Daoy (cell line): ENCODE data around the gene L1TD1. TPM values are rescaled to one million over a fixed set of nuclear protein-coding genes. Genes with fewer than 3 reads are reported as not detected.
A peak's percentile ranks its signal among the peaks of the same experiment; 100 is the strongest.
"Not testable (repeated sequence)": the region's sequence is repeated elsewhere in the genome, so short reads cannot be mapped to it uniquely, and the experiment has no call there.

Experiments used
- DNase-seq: peaks from one replicate; pipeline ENCODE4 v3.0.0-alpha.2; 2015; ENCODE audit warnings: low read depth
- total RNA-seq: library from RNA; depleted of rRNA; stranded (reverse); fragments of >200 nt; shearing (Covaris generic); gene quantifications from 2 replicates; pipeline ENCODE4 v1.2.3, GENCODE V29; 2014; rRNA removed

Gene L1TD1, protein sequence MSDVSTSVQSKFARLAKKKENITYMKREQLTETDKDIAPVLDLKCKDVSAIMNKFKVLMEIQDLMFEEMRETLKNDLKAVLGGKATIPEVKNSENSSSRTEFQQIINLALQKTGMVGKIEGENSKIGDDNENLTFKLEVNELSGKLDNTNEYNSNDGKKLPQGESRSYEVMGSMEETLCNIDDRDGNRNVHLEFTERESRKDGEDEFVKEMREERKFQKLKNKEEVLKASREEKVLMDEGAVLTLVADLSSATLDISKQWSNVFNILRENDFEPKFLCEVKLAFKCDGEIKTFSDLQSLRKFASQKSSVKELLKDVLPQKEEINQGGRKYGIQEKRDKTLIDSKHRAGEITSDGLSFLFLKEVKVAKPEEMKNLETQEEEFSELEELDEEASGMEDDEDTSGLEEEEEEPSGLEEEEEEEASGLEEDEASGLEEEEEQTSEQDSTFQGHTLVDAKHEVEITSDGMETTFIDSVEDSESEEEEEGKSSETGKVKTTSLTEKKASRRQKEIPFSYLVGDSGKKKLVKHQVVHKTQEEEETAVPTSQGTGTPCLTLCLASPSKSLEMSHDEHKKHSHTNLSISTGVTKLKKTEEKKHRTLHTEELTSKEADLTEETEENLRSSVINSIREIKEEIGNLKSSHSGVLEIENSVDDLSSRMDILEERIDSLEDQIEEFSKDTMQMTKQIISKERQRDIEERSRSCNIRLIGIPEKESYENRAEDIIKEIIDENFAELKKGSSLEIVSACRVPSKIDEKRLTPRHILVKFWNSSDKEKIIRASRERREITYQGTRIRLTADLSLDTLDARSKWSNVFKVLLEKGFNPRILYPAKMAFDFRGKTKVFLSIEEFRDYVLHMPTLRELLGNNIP
- total RNA-seq: not detected in 2 replicates

DNA sequence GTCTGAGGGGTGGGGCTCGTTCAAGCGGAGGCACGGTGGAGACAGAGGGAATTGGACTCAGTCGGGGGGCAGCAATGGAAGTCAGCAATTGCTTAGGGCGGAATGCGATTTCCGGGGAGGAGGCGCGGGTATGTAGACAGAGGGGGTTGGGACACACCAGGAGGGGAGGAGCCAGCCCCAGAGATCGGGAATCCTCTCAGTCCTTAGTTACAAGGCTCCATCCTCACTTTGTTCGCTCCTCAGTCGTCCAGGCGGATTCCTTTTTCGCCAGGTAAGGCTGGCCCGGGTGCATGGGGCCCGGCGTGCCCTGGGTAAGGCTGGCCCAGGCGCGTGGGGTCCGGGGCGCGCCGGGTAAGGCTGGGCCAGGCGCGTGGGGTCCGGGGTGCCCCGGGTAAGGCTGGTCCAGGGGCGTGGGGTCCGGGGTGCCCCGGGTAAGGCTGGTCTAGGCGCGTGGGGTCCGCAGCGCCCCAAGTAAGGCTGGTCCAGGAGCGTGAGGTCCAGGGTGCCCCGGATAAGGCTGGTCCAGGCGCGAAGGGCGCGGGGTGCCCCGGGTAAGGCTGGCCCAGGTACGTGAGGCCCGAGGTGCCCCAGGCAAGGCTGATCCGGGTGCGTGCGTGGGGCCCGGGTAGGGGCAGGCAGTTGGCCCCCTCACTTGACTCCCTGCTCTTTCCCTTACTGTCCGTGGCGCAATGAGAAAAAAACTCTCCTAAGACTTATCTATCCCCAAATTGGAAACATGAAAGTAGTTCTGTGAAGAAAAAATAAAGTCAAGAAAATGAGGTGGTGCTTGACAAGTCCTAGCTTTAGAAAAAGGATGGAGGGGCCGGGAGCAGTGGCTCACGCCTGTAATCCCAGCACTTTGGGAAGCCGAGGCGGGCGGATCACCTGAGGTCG, at the start of gene L1TD1:
Gene L1TD1, plus strand, starts transcription at position 199 of the 894 bp plus-strand sequence. CDS start 11,780 bp downstream, outside the sequence.
- DNase-seq: no peak

DNA sequence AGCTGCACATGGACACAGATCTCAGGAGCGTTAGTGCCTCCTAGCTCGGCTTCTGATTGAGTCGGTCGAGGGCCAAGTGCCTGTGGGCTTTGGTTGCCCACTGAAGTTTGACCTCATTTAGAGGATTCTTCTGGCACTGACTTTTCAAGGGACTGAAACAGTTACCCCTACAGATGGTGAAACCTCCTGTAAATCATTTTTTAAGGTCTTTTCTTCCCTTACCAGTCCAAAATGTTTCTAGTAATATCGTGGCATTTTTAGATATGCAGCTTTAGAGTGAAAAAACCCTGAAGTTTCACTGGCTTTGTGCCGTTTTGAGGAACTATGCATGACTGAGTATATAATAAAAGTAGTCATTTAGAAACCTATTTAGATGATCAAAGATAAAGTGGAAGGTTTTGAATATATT, 34.7 kb upstream of the L1TD1 start:
- DNase-seq: no peak

DNA sequence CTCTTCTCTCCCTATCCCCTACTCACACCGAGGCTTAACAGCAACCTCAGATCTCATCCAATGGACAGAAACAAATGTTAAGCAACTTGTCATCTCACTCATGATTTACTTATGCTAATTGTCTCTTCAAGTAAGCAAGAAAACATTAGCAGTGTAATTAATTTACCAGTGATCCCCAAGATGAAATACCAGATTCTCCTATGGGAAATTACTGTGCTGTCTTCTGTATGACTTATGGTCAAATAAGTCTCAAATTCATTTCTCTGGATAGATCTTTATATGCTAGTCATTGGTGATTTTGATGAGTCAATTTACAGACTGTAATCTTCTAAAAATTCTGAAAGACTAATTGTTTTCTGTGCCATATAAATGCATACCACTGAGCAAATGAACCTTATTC, 32.9 kb upstream of the L1TD1 start:
- DNase-seq: no peak

DNA sequence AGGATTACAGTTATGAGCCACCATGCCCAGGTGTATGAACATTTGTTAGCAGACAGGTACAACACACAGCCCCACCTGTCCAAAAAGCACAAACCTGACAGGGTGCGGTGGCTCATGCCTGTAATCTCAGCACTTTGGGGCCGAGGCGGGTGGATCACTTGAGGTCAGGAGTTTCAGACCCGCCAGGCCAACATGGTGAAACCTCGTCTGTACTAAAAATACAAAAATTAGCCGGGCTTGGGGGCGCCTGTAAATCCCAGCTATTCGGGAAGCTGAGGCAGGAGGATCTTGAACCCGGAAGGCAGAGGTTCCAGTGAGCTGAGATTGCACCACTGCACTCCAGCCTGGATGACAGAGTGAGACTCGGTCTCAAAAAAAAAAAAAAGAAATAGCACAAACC, 24.3 kb upstream of the L1TD1 start:
- not testable (repeated sequence) for DNase-seq

DNA sequence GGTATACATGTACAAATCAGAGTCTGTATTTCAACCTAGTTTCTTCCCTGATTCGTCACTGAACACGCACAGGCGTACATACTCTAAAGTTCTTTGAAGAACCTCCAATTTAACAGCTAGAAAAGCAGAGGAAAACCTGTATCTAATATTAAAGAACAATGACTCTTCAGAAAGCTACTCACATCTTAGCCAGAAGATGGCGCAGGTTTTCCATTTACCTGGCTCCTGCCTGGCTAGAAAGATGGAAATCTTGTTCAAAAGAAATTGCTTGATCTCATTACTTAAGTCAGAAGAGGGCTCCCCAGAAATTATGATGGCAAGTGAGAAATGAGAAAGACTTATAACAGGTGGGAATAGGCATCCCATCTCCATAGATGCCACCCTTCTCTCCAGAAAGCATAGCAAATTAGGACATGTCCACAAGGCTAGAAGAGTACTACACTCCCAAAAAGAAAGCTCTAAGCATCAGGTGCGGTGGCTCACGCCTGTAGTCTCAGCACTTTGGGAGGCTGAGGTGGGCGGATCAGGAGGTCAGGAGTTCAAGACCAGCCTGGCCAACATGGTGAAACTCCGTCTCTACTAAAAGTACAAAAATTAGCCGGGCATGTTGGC, 19.0 kb upstream of the L1TD1 start:
- peak; percentile 52 for DNase-seq

DNA sequence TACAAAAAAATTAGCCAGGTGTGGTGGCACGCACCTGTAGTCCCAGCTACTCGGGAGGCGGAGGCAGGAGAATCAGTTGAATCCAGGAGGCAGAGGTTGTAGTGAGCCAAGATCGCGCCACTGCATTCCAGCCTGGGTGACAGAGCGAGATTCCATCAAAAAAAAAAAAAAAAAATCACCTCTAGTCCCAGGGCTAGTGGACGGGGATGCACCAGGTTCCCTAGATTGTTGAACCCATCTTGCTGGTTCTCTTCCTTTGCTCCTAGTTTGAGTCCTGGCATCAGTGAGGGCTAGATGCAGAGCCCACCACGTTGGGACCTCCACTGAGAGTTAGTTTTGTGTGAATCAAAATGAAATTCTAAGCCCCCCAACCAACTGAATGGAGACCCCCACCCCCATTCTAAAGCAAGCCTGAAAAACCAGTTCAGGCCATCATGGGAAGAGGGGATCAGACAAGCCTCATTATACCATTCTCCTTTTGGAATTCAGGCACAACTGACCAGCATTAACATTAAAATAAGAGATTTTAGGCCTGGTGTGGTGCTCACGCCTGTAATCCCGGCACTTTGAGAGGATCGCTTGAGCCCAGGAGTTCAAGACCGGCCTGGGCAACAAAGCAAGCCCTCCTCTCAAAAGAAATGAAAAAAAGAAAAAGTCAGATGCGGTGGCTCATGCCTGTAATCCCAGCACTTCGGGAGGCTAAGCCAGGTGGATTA, 17.9 kb upstream of the L1TD1 start:
- no peak for DNase-seq

DNA sequence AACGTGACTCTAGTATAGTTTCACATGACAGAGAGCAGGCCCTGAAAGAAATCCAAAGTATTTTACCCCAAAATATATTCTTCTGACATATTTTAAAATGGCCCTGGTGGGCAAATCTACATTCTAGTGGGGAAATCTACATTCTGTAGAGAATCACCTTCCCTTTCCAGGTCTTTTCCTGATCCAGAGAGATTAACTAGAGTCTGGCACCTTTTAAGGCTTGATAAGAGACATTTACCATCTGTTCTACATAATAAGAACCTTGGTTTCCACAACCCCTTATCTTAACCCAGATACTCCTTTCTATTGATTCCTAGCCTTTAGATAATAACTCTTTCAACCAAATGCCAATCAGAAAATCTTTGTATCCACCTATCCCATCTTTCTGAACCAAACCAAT, 17.0 kb upstream of the L1TD1 start:
- DNase-seq: no peak

DNA sequence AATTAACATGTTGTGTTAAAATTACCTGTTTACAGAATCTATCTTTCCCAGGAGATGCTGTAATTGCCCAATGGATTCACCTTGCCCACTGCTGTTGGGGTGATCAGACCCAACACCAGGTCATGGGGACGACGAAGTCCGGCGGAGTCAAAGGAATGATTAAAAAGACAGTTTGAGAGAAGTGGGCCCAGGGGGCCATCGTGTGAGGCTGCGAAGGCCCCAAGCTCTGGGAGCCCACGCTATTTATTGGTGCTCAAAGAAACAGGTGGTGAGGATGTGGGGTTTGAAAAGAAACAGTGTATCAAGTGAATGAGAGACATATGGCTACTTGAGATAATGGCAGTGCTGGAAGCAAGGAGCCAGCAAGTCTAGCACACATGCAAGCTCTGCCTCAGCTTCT, 16.3 kb upstream of the L1TD1 start:
- DNase-seq: no peak

DNA sequence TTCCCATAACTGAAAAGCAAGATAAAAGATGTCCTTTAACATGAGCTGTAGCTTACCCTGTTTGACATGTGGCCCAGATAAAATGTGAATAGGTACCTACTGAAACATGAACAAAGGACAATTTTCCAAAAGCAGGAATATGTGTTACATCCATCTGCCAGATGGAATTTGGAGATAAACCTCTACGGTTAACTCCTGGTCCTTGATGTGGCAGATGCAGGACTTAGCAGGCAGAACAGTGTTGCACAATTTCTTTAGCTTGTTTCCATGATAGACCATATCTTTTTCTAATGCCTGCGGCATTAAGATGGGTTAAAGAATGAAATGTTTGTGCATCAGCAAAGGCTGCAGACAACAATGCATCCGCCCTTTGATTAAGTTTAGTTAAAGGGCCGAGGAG, 14.6 kb upstream of the L1TD1 start:
- DNase-seq: not testable (repeated sequence)

DNA sequence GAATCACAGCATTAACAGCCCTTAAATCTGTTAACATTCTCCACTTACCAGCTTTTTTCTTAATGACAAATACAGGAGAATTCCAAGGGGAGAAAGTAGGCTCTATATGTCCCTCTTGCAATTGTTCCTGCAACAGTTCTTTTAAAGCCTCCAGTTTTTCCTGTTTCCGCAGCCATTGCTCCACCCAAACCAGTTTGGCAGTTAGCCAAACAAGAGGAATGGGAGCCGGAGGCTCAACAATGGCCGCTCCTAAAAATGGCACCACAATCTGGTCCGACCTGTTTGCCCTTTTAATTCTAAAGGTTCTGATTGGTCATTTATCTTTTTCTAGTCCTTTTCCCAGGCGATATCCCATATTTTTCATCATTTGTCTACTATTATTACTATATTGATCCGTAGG, 14.0 kb upstream of the L1TD1 start:
- no peak for DNase-seq

DNA sequence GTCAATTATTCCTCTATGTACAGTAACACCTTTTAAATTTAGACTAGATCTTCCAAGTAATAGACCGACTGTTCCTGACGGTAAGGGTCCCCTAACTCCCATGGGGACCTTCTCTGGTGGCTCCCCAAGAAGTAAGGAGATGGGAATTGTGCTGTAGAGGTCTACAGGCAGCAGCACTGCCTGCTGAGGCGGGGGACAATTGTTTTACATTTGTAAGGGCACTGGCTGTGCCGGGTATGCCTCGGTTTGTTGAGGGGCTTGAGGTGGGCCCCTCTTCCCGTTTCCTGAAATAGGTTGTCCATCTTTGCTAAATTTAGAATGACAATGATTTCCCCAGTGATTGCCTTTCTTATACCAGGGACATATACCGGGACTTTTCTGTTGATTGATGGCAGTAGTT, 13.1 kb upstream of the L1TD1 start:
- no peak for DNase-seq

DNA sequence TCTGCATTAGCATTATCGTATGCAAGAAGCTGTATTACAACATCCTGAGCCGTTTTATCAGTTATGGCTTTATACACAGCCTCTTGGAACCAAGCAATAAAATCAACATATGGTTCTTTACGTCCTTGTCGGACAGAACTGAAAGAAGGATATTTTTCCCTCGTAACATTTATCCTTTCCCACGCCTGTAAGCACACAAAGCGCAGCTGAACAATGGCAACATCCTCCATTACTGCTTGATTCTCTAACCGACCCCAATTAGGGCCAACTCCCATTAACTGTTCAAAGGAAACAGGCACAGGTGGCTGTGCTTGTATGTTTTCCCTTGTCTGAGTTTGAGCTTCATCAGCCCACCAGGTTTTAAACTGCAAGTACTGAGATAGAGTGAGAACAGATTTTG, 12.5 kb upstream of the L1TD1 start:
- not testable (repeated sequence) for DNase-seq

DNA sequence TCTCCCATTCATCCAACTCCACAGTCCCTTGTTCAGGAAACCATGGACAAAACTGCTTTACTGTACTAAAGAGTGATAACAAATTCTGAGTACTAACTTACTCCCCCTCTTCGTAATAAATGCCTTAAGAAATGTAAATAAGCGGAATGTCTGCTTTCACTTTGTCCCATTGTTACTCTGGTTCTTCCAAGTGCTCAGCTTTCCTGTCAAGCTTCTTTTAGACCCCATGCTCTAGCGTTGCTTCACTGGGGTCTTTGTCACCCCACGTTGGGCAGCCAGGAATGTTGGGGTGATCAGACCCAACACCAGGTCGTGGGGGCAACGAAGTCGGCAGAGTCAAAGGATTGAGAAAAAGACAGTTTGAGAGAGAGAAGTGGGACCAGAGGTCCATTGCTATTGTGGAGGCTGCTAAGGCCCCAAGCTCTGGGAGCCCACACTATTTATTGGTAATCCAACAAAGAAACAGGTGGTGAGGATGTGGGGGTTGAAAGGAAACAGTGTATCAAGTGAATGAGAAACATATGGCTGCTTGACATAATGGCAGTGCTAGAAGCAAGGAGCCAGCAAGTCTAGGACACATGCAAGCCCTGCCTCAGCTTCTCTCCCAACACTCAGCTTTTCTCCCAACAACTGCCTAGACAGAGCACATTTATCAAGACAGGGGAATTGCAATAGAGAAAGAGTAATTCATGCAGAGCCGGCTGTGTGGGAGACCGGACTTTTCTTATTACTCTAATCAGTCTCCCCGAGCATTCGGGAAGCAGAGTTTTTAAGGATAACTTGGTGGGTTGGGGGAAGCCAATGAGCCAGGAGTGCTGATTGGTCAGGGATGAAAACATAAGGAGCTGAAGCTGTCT, 11.3 kb upstream of the L1TD1 start:
- DNase-seq: not testable (repeated sequence)

DNA sequence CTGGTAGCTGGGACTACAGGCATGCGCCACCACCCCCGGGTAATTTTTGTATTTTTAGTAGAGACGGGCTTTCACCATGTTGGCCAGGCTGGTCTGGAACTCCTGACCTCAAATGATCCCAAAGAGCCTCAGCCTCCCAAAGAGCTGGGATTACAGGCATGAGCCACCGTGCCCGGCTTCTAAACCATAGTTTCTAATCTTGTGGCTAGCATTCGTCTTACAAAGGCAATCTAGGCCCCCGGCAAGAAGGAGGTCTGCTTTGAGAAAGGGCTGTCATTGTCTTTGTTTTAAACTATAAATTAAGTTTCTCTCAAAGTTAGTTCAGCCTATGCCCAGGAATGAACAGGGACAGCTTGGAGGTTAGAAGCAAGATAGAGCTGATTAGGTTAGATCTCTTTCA, 10.3 kb upstream of the L1TD1 start:
- no peak for DNase-seq

DNA sequence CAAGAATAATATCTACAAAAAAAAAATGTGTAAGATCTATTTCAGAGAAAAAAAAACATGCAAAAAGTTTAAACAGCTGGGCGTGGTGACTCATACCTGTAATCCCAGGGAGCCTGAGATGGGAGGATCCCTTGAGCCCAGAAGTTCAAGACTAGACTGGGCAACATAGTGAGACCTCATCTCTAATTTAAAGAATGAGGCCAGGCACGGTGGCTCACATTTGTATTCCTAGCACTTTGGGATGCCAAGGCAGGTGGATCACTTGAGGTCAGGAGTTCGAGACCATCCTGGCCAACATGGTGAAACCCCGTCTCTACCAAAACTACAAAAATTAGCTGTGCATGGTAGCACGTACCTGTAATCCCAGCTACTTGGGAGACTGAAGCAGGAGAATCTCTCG, 9.4 kb upstream of the L1TD1 start:
- peak; percentile 15 for DNase-seq

DNA sequence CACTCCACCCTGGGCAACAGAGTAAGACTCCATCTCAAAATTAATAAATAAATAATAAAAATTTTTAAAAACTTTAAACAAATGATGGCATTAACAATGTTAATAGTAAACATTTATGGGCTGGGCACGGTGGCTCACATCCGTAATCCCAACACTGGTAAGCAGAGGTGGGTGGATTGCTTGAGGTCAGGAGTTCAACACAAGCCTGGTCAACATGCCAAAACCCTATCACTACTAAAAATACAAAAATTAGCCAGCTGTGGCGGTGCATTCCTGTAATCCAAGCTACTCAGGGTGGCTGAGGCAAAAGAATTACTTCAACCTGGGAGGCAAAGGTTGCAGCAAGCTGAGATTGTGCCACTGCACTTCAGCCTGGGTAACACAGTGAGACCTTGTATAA, 9.0 kb upstream of the L1TD1 start:
- no peak for DNase-seq

DNA sequence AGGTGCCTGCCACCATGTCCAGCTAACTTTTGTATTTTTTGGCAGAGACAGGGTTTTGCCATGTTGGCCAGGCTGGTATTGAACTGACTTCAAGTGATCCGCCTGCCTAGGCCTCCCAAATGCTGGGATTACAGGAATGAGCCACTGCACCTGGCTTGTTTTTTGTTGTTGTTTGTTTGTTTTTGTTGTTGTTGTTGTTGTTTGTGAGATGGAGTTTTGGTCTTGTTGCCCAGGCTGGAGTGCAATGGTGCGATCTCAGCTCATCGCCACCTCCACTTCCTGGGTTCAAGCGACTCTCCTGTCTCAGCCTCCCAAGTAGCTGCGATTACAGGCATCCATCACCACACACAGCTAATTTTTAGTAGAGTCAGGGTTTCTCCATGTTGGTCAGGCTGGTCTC, 7.1 kb upstream of the L1TD1 start:
- DNase-seq: no peak

DNA sequence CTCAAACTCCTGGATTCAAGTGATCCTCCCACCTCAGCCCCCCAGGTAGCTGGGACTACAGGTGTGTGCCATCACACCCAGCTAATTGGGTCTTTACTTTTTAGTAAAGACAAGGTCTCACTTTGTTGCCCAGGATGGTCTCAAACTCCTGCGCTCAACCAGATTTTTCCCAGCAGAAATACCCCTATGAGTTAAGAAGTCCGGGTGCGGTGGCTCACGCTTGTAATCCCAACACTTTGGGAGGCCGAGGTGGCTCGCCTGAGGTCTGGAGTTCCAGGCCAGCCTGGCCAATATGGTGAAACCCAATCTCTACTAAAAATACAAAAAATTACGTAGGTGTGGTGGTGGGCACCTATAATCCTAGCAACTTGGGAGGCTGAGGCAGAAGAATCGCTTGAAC, 6.5 kb upstream of the L1TD1 start:
- no peak for DNase-seq

DNA sequence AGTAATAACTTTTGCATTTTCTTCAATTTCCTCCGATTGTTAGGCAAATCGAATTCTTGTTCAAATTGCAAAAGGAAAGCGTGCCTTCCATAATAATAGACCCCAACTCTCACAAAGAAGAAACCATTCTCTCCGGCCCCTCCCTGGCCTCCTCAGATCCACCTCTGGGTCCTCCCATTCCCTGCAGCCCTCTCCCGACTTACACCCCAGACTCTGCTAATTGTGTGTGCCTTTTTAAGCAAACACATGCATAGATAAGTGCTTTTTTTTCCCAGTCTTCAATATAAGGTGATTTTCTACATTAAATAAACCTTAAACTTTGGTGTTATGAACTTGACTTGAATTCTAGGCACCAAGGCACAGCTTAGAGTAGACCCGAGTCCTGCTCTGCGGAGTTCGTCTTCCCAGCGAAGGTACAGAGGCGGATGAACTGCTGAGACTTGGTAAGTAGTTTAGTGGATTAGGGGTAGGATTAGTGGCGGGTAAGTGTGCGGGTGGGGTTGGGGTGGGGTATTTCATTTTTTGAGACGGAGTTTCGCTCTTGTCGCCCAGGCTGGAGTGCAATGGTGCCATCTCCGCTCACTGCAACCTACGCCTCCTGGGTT, 1.5 kb downstream of the L1TD1 start:
- DNase-seq: no peak
